GM18858 (cell line): ENCODE data around the gene SMIM24.
"Not testable (repeated sequence)": the region's sequence is repeated elsewhere in the genome, so short reads cannot be mapped to it uniquely, and the experiment has no call there.

Experiments
- ATAC-seq: cut with Tn5 transposase; IDR thresholded peaks from one replicate; pipeline ENCODE4 v1.9.1; 2021; ENCODE audit not compliant: unreplicated experiment

The SMIM24 gene

DNA sequence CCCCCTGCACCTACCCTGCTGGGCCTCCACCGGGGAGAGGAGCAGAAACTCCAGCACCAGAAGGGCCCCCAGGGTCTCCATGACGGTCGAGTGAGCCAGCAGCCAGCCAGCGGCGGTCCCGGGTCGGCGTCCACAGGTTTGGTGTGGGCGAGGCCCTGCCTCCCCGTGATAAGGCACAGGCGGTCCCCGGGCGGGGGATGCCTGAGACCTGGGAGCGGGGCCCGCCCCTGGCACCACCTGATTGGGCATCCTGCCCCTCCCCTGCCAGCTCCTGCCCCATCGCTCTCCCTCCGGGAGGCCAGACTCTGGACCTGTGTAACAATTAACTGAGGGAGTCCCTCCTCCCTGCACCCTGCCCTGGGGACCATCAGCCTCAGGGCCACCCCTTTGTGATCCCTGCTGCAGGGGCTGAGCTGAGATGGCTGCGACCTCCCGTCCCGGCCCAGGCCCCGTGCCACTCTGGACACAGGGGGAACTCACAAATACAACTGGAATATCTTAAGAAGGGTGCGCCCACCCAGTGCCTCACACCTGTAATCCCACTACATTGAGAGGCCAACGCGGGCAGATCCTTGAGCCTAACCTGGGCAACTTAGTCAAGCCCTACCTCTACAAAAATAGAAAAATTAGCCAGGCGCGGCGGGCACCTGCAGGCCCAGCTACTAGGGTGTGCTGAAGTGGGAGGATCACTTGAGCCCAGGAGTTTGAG is at the start of gene SMIM24:
TSS of gene SMIM24 (minus strand) at position 143 of the 709 bp plus-strand sequence. CDS start at position 81, 62 bp downstream.
- no peak for ATAC-seq

GRCh38 chr19:3529299-3529698 is 49.0 kb upstream of the SMIM24 start:
- not testable (repeated sequence) for ATAC-seq

GRCh38 chr19:3528539-3529211 is 48.4 kb upstream of the SMIM24 start:
- ATAC-seq, result no peak

DNA sequence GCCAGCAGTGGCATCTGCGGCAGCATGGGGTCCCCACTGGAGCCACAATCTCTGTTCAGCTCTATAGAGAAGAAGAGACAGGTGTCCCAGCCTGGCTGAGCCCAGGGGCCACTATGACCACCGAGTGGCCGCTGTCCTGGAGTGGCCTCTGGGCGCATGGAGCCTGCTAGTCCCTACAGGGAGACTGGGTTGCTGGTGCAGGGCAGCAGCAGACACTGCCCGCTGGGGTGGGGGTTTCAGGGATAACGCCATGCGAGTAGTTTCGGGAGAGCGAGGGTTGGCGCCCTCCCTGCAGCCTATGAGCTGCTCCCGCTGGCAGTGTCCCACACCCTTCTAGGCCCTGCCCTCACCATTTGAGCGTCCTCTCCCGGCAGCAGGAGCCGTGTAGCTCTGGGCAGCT is 47.8 kb upstream of the SMIM24 start:
- no peak for ATAC-seq

DNA sequence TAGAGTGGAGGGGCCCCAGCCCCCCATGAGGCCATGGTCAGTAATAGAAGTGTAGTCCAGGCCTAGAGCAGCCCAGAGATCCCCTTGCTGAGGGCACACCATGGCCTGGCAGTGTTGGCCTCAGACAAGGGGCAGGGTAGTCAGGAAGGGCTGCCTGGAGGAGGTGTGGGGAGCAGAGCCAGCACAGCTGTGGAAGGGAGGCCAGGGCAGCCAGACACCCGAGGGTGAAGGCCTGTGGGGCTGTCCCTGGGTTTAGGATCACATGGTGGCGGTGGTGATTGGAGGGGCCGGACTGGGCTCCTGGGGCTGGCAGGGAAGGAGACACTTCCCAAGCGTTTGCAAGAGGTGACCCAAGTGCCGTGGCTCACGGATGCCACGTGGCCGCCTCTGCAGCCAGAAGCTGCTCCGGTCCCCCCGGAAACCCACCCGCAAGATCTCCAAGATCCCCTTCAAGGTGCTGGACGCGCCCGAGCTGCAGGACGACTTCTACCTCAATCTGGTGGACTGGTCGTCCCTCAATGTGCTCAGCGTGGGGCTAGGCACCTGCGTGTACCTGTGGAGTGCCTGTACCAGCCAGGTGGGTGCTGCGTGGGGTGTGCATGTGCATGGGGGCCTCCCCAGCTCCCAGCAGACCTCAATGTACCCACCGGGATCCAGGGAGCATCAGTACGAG is 47.0 kb upstream of the SMIM24 start:
- no peak for ATAC-seq

GRCh38 chr19:3526507-3527237 is 46.3 kb upstream of the SMIM24 start:
- ATAC-seq, result no peak

DNA sequence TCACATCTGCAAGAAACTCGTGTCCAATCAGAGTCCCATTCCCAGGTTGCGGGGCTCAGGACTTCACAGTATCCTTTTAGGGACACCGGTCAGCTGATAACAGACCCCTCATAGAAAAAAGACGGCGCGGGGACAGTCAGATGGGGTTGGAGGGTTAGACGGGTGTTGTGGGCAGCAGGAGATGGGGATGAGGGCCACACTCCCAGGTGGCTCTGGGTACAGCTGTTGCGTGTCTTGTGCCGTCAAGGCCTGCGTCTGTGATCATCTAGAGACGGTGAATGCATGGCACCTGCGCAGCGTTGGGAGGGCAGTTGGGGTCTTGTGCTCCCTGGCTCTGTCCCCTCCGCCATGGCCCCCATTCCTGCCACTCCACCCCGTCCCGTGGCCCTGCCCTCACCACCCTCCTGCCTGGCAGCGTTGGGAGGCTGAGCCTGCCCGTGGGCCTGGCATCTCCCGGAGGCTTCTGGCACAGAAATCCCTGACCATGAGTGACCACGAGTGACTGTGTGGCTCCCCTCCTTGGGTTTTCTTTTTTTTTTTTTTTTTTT is 44.7 kb upstream of the SMIM24 start:
- no peak for ATAC-seq

DNA sequence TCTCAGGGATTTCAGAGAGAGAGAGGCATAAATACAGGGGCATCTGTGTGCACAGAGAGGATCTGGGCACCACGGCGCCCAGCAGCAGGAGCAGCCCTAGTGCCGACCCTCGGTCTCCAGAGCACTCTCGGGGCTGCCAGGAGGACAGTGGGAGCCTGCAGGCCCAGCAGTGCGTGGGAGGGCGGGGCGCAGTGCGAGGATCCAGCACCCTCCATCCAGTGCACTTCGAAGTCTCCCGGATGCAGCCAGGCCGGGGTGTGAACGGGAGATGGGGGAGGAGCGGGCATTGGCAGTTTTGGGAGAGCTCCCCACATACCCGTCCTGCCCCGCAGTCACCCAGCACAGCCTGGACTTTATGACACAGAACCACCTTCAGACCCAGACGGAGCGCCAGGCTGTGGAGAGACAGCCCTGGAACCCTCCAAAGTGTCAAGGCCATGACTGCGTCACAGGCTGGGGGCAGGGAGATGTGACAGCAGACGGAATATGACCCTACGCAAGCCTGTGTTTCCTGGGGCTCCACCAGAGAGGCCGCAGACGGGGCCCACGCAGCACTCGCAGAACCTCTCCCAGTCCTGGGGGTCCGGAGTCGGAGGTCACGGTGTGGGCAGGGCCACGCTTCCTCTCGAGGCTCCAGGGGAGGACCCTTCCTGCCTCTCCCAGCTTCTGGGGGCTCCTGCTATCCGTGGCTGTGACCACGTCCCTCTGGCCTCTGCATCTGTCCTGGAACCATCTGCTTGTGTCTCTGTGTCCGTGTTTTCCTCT is 43.9 kb upstream of the SMIM24 start:
- ATAC-seq, result no peak

GRCh38 chr19:3523361-3524077 is 43.2 kb upstream of the SMIM24 start:
- no peak for ATAC-seq

- no peak for ATAC-seq
Observed at GRCh38 chr19:3522421-3523360, 42.4 kb upstream of the SMIM24 start.

DNA sequence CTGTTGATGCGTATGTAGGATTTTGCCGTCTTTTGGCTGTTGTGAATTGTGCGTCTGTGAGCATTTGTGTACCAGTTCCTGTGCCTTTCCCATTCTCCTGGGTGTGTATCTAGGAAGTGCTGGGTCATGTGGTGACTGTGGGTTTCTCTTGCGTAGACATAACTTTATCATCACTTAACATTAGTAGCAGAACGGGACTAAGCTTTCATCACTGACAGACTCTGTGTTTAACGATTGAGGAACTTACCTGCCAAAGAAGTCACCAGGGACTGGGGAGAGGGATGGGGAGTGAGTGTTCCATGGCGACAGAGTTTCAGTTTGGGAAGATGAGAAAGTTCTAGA is 40.8 kb upstream of the SMIM24 start:
- no peak for ATAC-seq

DNA sequence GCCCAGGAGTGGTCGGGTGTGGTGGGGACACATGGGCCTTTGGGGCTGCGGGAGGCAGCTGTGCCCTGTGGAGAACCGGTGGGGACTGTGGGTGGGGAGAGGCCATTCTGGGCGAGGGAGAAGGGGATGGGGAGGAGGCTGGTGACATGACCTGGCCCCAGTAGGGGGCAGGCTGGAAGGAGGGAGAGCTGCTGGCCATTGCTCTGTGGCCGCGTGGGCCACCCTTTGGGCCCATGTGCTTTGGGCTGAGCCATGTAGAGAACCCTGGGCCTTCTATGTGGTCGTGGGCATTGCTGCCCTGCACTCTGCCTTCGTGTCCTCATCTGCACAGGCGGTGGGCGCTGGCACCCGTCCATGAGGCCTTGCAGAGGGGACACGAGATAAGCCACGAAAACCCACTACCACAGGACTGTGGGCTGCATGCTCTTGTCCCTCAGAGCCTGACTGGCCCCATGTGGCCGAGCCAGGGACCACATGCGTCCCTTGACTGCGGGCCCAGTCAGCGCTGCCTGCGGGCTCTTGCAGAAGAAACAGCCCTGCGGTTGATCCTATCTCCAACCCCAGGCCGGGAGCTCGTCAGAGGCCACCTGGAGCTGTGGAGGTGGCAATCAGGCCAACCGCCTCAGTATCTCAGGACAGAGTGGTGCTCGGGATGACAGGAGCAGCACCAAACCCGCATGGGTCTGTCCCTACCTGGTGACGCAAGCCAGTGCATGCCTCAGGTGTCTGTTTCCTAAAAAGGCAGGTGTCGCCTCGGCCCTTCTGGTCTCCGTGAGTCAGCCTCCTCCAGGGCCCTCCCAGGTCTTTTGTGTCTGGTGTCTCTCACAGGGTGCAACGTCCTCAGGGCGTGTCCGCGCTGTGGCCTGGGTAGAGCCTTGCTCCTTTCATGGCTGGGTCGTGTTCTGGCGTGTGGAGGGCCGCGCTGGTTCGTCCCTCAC is 40.1 kb upstream of the SMIM24 start:
- no peak for ATAC-seq

- ATAC-seq, result no peak
Observed at GRCh38 chr19:3519126-3519525, 38.8 kb upstream of the SMIM24 start.

DNA sequence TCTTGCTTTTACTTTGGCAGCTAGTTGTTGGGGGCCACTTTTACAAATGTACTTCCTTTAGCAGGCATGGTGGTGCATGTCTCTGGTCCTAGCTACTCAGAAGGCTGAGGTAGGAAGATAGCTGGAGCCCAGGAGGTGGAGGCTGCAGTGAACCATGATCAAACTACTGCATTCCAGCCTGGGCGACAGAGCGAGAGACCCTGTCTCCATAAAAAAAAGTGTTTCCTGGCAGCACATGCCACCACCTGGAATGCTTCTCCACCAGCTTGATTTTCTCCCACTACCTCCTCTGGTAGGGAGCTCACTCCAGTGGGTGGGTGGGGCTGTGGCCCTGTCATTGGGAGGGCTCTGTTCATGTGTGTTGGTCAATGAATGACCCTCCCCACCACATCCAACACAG is 38.3 kb upstream of the SMIM24 start:
- no peak for ATAC-seq

GRCh38 chr19:3518255-3518654 is 37.9 kb upstream of the SMIM24 start:
- ATAC-seq, result no peak

DNA sequence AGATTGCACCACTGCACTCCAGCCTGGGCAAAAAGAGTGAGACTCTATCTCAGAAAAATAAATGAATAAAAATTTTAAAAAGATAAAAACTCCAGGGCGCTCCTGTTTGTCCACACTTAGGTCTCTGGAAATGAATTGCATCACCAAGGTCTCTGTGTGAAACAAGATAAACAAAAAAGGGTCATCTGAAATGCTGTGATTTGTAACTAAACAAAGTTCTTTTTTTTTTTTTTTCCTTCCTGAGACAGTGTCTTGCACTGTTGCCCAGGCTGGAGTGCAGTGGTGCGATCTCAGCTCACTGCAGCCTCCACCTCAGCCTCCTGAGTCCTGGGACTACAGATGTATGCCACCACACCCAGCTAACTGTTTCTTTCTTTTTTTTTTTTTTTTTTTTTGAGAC is 37.3 kb upstream of the SMIM24 start:
- no peak for ATAC-seq

DNA sequence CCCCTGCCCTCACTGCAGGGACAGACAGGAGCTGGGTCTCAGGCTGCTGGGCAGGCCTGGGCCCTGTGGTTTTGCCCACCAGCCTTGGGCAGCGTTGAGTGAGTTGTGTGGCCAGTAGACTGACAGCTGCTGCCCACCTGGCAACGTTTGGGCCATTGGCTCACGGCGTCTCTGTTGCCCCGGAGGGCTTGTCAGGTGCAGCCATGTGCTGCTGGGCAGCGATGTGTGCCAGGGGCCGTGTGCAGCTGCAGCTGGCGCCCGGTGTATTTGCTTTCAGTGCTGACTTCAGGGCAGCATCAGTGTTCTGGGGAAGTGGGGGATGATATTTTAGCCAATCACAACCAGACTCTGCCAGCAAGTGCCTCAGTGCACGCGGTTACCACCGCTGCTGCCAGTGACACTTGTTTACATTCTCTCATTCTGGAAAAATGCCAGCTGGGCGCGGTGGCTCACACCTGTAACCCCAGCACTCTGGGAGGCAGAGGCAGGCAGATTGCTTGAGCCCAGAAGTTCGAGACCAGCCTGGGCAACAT is 36.4 kb upstream of the SMIM24 start:
- no peak for ATAC-seq
